OCI-LY3 (cell line): ENCODE data around the gene FBXO28.

Experiments
- EZH2phosphoT487 ChIP-seq: fragments of 200-600 bp; shearing (Covaris generic); IDR thresholded peaks from 2 replicates; pipeline ENCODE4 v1.6.1; 2018; ENCODE audit warnings: antibody characterized with exemption, mixed run types, low read depth
- TF ChIP-seq, protein P1 (sequence below): fragments of 200-600, 300-600 bp; sonication (generic); IDR thresholded peaks from 2 replicates; pipeline ENCODE4 v1.5.1; 2014; ENCODE audit warnings: antibody characterized with exemption, low read length, low read depth

DNA sequence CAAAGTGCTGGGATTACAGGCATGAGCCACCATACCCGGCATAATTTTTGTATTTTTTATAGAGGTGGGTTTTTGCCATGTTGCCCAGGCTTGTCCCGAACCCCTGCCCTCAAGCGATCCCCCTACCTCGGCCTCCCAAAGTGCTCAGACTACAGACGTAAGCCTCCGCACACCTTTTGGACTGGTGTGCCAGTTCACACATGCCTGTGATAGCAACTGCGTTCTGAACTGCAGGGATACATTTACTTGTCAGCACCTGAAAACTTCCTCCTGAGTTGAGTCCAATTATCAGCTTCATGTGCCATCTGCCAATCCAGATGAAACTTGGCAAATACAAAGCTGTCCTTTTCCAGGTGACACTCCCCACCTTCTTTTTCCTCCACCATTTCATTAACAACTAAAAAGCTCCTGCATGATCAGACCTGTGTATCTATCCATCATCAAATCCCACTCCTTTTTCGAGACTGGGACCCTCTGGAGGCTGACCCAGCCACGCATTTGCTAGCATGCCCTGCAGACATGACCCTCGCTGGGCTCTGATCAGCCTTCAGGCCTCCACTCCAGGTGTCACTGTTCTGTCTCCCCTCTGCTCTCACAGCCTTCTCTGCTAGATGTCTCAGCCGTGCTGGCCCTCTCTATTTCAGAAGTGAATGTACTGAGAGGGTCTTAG is 67.0 kb downstream of the FBXO28 start:
- TF ChIP-seq, protein P1, sequence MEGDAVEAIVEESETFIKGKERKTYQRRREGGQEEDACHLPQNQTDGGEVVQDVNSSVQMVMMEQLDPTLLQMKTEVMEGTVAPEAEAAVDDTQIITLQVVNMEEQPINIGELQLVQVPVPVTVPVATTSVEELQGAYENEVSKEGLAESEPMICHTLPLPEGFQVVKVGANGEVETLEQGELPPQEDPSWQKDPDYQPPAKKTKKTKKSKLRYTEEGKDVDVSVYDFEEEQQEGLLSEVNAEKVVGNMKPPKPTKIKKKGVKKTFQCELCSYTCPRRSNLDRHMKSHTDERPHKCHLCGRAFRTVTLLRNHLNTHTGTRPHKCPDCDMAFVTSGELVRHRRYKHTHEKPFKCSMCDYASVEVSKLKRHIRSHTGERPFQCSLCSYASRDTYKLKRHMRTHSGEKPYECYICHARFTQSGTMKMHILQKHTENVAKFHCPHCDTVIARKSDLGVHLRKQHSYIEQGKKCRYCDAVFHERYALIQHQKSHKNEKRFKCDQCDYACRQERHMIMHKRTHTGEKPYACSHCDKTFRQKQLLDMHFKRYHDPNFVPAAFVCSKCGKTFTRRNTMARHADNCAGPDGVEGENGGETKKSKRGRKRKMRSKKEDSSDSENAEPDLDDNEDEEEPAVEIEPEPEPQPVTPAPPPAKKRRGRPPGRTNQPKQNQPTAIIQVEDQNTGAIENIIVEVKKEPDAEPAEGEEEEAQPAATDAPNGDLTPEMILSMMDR: no peak
- TF ChIP-seq EZH2phosphoT487: no peak
